ENCODE measurements around the gene C1QB. TPM values are rescaled to one million over a fixed set of nuclear protein-coding genes. Genes with fewer than 3 reads are reported as not detected.

C1QB gene
- total and polyA plus RNA-seq, 2 of the 4 experiments (the other 2 are of a cell fraction) = not detected

- POLR2A ChIA-PET (ENCODE audit: unreplicated experiment) = no interaction called here
- H3K4me2 ChIP-seq (ENCODE audit: low read depth, low read length) = no peak overlapping the region
- 0 out of 2 replicates have a peak, but pooled peaks cover 5% of the 10 kb centered on the region for H3K9me1 ChIP-seq (ENCODE audit: insufficient read depth, low read length)
- 0 out of 2 replicates have a peak overlapping the region, but pooled peaks have one; percentile 21 for H2BK20ac ChIP-seq (ENCODE audit: low read depth, low read length)
- intact Hi-C loops (cut with micrococcal nuclease) (no loop called here), in situ Hi-C loops (cut with MboI; ENCODE audit: low sequenced_read_pairs) (no loop called here), dilution Hi-C loops (cut with HindIII; ENCODE audit: low sequenced_read_pairs, unreplicated experiment) (no loop called here)
- H3K4me3 ChIP-seq (ENCODE audit: insufficient read depth, low read depth, low read length) = no peak overlapping the region
- CTCF ChIA-PET = interaction anchor here (0.7 kb wide), 1 partner anchor 13 kb away, joined by 4 read pairs; no protein-coding TSS in a partner anchor
- no peak overlapping the region for H2AK9ac ChIP-seq (replicated peaks; ENCODE audit: low read depth, low read length, poor library complexity)
- H3K9me3 ChIP-seq (ENCODE audit: control insufficient read depth, insufficient read depth, low read length) = no peaks in the 10 kb centered on the region
- peaks cover 5% of the 10 kb centered on the region for H3K4me1 ChIP-seq (ENCODE audit: control insufficient read depth, insufficient read depth, low read length)
- H2AFZ ChIP-seq (replicated peaks; ENCODE audit: low read length, poor library complexity) = peak overlapping the region; percentile 2
- H3K18ac ChIP-seq (ENCODE audit: low read depth, low read length) = no peak overlapping the region
- DNase-seq (peak; percentile 62), ATAC-seq (ENCODE audit: low read depth) (no peak)
- no peak overlapping the region for H3K27ac ChIP-seq (ENCODE audit: insufficient read depth, low read length)
- H2BK15ac ChIP-seq (ENCODE audit: low read depth, low read length) = 0 out of 3 replicates have a peak overlapping the region, but pooled peaks have one; percentile 15
- no CpG with 5 or more reads among the region's 13 CpGs for WGBS, 2 experiments (ENCODE audit: extremely low coverage in 2 of 2, insufficient read length in 1 of 2)
- 0 out of 2 replicates have a peak overlapping the region, but pooled peaks have one; percentile 1 for H3K23ac ChIP-seq (ENCODE audit: low read depth, low read length)
- H3K79me1 ChIP-seq (ENCODE audit: low read depth in 1 of 2, low read length in 2 of 2) = no peaks in the 10 kb centered on the region
- H3K4ac ChIP-seq (ENCODE audit: low read depth, low read length) = peak overlapping the region; percentile 14
- no peaks in the 10 kb centered on the region for H3K27me3 ChIP-seq (ENCODE audit: control insufficient read depth, insufficient read depth, low read length)
- H4K5ac ChIP-seq (ENCODE audit: low read depth, low read length) = no peak overlapping the region
- no peak for TF ChIP-seq MXI1 (IDR thresholded peaks at IDR 0.05; ENCODE audit: borderline replicate concordance, low read depth, low read length)
- no peak for TF ChIP-seq RCOR1 (IDR thresholded peaks at IDR 0.05; ENCODE audit: insufficient replicate concordance, low read length)
- no peak for TF ChIP-seq SMC3 (IDR thresholded peaks at IDR 0.05; ENCODE audit: low read depth, low read length)
- H3K36me3 ChIP-seq (ENCODE audit: control insufficient read depth, insufficient read depth, low read length) = no peaks in the 10 kb centered on the region
- peak overlapping the region; percentile 26 for H4K91ac ChIP-seq (ENCODE audit: insufficient read depth, low read depth, low read length)
- H3K56ac ChIP-seq (ENCODE audit: extremely low read depth, insufficient read depth, low read length) = no peak overlapping the region
- no TSS peak for BruUV-seq (replicated peaks)
- peak overlapping the region in 1 of 2 experiments; percentile 45; a peak in 2 of 4 replicates for H4K8ac ChIP-seq (ENCODE audit: low read depth in 2 of 2, low read length in 2 of 2)
- H2AK5ac ChIP-seq (ENCODE audit: low read depth, low read length) = peak overlapping the region; percentile 2; the same call in 1 of the 2 replicates
- H3K9ac ChIP-seq (ENCODE audit: low read depth, low read length) = no peak overlapping the region
- H4K20me1 ChIP-seq (ENCODE audit: insufficient read depth, low read length) = no peaks in the 10 kb centered on the region
- no peak overlapping the region for H3K14ac ChIP-seq (replicated peaks; ENCODE audit: low read depth, low read length)
- no peak overlapping the region for H2BK5ac ChIP-seq (ENCODE audit: low read depth, low read length, poor library complexity, severe bottlenecking)
- H2BK120ac ChIP-seq (ENCODE audit: low read depth, low read length) = peak overlapping the region; percentile 13; the same call in 1 of the 2 replicates
Observed at GRCh38 chr1:22691031-22691753, 38.2 kb downstream of the C1QB start.
